D341Med (cell line): ENCODE results near the gene FOLR3.
"Not testable (repeated sequence)": the region's sequence is repeated elsewhere in the genome, so short reads cannot be mapped to it uniquely, and the experiment has no call there.

ENCODE experiments used
- DNase-seq: peaks from one replicate; pipeline ENCODE4 v3.0.0; 2012; ENCODE audit warnings: low spot score

The FOLR3 gene

DNA sequence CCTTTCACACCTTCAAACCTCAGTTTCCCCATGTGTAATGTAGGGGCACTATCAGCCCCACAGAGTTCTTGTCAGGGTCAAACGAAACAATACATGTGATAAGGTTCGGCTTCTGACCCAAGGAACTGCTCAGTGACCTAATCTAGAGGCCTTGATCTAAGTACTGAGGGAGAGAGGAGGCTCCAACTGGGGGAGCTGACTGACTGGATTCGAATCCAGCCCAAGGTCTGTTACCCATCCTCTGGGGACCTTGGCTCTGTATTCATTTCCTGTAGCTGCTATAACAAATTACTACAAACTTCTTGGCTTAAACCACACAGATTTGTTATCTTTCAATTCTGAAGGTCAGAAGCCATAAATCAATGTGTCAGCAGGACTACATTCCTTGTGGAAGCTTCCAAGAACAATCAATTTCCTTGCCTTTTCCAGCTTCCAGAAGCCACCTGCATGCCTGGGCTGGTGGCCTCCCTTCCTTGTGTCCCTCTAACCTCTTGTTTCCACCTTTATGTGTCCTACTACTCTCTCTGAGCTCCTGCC is 12.3 kb upstream of the FOLR3 start:
- no peak for DNase-seq

DNA sequence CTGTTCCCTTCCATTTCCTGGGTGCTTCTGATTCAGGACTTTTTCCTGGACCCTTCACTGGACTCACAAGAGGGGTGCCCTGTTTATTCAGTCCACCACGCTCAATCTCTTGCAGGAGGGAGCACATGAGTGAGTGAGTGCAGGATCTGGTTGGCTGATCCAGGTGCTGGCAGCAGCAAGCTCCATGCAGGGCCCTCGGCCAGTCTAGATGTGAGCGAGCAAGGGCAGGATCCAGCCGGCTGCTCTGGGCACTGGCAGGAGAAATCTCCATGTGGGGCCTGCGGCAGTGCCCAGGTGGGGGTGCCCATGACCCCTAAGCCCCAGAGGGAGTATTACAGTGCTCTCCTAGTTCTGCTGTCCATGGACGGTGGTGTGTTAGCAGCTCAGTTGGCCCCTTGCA is 11.5 kb upstream of the FOLR3 start:
- no peak for DNase-seq

DNA sequence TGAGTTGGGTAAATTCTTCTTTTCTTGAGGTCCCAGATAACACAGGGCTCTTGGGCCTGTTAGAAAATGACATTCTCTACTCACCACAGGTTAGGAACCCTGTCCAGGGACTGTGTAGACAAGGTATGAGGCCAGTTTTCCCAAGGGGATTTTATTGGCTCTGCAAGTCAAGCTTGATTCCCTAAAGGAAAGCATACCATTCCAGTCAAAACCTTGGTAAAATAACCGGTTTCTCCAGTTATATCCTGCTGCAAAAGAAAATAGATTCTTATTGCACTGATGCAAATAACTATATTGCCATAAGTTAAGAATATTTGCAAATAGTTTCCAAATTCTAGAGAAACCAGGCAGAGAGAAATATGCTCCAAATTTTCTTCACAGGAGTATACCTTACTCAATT is 9.6 kb upstream of the FOLR3 start:
- DNase-seq = no peak

DNA sequence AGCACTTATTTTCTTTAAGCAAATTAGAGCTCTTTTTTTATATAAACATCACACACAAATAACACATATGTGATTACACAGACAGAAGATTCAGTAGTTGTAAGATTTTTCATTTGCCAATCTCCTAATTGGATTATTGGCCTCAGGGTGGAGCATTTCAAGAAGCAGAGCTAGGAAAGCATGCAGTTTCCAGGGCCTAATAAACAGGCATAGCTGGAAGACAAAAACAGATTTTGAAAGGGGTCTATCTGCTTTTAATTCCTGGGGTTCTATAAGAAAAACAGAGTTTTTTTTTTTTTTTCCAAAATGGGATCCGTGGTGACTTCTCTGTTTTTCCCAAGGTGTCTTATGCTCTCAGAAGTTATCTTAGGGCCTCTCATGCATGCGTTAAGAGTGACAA is 7.6 kb upstream of the FOLR3 start:
- no peak for DNase-seq

DNA sequence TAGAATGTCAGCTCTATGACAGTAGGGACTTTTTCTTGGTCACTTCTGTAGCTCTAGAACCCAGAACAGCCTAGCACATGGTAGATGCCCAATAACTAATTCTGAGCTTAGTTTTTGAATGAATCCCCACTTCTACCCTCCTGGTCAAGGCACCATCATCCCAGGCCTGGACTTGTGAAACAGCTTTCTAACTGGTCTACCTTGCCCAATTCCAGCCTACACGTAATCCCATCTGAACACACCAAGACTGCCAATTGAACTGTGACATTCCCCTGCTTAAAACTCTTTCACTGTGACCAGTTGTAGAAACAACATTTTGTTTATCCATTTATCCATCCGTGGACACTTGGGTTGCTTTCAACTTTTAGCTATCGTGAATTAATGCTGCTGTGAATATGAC is 6.1 kb upstream of the FOLR3 start:
- DNase-seq = no peak

DNA sequence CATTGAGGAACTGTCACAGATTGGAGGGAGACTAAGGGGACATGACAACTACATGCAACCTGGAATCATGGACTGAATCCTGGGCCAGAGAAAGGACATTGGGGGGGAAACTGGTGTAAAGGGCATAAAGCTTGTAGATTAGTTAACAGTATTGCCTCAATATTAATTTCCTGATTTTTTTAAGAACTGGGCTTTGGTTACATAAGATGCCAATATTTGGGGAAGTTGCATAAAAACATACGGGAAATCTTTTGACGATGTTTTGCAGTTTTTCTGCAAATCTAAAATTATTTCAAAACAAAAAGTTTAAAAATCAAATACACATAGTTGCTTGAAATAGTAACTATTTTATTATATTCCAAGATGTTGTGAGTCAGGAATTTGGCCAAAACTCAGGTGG is 2.9 kb upstream of the FOLR3 start:
- no peak for DNase-seq

DNA sequence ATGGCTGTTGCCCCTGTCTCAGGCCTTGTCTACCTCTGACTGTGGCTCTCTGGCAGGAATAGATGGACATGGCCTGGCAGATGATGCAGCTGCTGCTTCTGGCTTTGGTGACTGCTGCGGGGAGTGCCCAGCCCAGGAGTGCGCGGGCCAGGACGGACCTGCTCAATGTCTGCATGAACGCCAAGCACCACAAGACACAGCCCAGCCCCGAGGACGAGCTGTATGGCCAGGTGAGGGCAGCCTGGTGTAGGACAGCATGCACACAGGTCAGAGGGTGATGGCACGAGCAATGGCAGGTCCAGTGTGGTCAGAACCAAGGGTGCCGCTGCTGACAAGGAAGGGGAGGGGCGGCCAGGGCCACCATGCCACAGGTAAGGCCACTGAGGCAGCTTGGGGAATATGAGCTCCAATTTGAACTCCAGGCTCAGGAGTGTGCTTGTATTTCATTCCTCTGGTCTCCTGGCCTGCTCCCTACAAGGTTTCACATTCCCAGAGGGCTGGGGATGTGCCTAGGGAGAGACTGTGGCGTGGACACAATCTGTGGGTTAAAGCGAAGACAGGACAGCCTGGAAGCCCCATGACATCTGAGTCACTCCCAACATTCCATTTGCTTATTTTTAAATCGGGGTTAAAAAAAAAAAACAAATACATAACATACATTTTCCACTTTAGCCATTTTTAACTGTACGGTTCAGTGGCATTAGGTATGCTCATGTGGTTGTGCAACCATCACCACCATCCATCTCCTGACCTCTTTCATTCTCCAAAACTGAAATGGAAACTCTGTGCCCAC is 562 bp downstream of the FOLR3 start:
- no peak for DNase-seq

DNA sequence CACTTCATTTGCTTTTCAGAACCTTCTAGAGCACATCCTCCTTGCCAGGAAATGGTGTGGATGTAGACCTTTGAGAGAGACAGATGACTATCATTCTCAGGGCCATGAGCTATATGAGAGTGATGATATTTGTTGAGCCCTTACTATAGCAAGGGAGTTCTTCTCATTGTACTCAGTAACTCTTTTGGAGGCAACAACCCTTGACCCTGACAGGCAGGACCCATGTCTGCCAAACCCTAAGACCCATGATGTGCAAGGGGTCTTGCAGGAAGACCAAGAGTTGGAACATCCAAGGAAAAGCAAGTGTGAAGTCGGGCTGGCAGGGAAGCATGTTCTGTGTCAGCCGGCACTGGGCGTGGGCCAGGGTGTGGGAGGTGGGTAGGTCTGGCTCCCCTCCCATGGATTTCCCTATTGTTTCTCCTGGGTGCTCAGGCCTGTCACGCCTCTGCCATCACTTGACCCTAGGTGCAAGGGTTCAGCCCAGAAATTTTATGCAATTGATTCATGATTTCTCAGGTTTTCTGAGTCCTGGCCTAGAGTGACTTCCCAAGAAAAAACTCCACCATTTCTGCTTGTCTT is 1.2 kb downstream of the FOLR3 start:
- no peak for DNase-seq

DNA sequence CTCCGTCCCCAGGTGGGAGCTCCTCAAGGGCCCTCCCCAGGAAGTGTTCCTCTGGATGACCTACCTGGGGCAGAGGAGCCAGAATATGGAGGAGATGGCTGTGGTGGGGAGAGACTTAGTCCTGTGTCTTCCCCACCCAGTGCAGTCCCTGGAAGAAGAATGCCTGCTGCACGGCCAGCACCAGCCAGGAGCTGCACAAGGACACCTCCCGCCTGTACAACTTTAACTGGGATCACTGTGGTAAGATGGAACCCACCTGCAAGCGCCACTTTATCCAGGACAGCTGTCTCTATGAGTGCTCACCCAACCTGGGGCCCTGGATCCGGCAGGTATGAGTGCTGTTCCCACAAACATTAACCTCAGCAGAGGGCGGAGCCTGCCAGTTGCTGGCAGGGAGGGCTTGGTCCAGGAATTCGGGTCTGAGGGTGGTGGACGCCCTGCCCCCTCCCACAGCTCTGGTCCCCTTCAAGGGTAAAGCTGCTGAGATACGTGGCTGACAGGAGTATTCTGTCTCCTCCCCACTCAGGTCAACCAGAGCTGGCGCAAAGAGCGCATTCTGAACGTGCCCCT is 3.4 kb downstream of the FOLR3 start:
- no peak for DNase-seq

DNA sequence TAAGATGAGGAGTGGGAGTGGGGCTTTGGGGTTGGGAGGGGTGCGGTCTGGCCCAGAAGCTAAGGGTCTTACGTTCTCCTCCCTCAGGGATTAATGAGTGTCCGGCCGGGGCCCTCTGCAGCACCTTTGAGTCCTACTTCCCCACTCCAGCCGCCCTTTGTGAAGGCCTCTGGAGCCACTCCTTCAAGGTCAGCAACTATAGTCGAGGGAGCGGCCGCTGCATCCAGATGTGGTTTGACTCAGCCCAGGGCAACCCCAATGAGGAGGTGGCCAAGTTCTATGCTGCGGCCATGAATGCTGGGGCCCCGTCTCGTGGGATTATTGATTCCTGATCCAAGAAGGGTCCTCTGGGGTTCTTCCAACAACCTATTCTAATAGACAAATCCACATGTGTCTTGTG is 4.0 kb downstream of the FOLR3 start:
- DNase-seq = no peak

DNA sequence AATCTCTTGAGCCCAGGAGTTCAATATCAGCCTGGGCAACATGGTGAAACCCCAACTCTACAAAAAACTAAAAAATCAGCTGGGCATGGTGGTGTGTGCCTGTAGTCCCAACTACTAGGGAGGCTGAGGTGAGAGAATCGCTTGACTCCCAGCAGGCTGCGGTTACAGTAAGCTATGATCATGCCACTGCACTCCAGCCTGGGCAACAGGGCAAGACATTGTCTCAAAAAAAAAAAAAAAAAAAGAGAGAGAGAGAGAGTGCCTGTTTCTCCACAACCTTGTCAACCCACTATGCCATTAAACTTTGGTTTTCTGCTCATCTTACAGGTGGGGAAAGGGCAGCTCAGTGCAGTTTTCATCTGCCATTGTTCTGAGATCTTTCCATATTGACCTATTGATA is 5.1 kb downstream of the FOLR3 start:
- no peak for DNase-seq

DNA sequence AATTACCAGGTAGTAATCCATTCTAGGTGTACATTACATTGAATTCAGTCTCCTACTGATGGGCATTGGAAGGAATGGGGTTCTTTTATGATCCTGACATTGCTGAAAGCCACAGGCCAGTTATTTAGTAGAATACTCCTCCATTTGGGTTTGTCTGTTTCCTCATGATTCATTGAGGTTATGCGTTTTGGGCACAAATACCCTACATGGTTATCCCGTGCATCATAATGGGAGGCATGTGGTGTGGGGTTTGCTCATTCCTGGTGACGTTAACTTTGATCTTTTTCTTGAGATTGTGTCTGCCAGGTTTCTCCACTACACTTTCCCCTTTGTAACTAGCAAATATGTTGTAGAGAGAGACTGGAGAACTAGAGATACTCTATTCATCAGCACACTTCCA is 5.5 kb downstream of the FOLR3 start:
- no peak for DNase-seq

DNA sequence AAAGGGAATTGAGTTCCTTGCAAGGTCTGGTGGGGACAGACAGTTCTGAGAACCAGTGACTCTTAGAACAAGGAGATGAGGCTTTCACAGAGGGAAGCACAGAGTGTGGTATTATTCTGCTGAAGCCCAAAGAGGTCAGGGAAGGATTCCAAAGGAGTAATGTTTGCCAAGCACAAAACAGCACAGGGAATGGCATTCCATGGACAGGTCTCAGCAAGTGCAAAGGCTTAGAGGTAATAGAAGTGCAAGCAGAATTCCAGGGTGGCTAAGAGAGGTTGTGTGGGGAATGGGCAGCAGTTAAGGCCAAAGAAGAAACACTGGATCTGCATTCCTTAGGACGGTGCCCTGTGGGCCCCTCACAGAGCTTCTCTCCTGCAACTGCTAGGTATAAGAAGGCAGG is 6.6 kb downstream of the FOLR3 start:
- DNase-seq = not testable (repeated sequence)

DNA sequence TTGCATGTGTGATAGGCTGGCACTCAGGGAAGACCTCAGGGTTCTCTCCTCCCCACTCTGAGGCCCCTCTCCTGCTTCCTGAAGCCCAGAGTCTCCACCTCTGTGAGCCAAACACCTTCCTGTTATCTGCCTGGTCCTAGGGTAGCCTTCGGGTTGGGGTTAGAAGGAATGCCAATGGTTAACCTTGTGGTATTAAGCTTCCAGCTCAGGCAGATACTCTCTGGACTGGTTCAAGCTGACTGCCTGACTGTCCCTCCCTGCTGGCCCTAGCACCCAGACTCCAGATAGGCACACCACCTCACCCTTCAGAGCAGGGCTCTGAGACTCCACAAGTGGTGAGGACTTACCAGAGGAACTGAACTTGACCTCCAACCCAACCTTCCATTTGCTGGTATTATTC is 7.0 kb downstream of the FOLR3 start:
- not testable (repeated sequence) for DNase-seq

DNA sequence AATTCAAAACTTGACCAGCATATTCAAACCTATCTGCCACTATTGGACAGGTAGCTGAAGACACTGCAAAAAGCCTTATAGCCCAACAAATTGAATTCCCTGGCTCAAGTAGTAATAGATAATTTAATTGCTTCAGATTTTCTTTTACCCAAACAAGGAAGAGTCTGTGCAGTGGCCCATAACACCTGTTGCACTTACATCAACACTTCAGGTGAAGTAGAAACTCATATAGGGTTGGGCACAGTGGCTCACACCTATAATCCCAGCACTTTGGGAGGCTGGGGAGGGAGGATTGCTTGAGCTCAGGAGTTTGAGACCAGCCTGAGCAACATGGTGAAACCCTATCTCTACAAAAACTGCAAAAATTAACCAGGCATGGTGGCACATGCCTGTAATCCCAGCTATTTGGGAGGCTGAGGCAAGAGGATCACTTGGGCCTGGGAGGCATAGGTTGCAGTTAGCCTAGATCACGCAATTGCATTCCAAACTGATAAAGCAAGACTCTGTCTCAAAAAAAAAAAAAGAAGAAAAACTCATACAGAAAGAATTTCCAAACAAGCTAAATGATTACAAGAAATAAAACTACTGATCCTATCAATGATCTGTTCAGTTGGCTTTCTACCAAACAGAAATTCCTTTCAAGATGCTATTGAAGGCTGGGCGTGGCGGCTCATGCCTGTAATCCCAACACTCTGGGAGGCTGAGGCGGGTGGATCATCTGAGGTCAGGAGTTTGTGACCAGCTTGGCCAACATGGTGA is 9.5 kb downstream of the FOLR3 start:
- DNase-seq = no peak

DNA sequence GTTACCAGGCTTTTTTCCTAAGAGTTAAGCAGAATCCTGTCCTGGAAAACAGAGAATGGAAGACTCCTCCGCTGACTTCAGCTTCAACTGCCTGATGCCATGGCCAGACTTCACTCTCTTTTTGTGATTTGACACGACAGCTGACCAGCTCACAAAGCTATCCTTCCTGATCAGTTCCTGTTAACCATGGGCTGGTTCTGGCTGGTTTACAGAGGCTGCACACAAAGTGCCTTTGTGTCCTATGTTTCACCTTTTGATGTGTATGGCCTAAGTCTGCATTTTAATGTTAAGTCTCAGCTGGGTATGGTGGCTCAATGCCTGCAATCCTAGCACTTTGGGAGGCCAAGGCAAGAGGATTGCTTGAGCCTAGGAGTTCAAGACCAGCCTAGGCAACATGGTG is 11.1 kb downstream of the FOLR3 start:
- DNase-seq = no peak

DNA sequence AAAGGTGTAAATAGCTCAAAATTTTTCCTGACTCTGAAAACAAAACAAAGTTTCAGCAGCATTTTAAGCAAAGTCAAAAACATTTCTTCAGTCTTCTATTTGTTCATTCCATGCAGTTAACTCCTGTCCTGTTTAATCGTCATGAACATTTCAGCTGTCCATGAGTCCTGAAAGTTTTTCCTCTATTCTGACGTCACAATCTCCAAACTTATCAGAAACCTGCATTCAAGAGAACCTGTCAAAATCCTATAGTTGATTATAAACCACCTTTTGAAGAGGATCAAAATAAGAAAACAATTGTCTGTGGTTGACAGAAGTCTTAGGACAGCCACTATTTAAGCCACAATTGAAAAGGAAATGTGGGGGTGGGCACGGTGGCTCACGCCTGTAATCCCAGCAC is 15.4 kb downstream of the FOLR3 start:
- no peak for DNase-seq

DNA sequence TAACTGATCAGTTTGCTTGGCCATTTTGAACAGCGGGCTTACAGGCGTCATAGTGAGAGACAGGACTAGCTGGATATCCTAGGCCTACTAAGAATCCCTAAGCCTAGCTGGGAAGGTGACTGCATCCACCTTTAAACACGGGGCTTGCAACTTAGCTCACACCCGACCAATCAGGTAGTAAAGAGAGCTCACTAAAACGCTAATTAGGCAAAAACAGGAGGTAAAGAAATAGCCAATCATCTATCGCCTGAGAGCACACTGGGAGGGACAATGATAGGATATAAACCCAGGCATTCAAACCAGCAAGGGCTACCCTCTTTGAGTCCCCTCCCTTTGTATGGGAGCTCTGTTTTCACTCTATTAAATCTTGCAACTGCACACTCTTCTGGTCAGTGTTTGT is 18.3 kb downstream of the FOLR3 start:
- not testable (repeated sequence) for DNase-seq

DNA sequence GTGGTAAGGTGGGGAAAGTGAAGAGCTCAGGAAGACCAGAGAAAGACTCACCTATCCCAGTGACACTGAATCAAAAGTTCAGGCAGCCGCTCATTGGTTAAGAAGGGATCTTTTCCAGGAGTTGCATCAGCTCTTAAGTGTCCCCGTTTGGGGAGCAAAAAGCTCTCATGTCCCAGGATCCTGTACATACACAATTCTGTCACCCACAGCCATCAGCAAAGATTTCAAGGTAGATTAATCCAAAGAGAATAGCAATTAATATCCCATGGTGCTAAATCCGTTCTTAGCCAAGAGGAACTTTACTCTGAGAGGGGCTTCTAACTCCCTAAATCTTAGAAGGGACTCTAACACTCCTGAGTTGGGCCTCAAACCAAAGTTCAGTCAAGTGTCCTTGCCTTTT is 19.3 kb downstream of the FOLR3 start:
- no peak for DNase-seq

DNA sequence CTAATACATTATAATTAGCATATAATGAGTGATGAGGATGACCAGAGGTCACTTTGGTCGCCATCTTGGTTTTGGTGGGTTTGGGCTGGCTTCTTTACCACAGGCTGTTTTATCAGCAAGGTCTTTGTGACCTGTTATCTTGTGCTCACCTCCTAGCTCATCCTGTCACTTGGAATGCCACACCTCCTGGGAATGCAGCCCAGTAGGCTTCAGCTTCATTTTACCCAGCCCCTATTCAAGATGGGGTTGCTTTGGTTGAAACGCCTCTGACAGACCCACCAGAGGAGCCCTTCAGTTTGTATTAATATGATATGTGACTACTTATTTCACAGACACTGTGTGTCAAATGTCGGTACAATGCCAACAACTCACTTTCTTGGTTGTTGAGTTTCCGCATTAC is 20.2 kb downstream of the FOLR3 start:
- DNase-seq = no peak

DNA sequence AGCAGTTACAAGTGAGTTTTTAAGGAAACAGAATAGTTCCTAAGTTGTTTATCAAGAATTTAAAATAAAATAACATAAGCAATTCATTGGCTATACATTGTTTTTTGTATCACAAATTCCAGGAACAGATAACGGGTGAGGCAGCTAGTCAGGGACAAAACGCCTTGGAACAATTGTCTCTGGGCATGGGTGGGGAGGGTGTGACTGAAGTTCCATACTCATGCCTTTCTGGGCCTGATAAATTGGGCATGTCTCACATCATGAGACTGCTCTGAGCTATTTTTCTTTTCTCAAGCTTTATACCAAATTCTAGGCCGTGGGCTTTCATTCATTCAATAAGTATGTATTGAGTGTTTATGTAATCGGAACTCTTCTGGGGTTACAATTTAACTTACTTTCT is 21.6 kb downstream of the FOLR3 start:
- no peak for DNase-seq

DNA sequence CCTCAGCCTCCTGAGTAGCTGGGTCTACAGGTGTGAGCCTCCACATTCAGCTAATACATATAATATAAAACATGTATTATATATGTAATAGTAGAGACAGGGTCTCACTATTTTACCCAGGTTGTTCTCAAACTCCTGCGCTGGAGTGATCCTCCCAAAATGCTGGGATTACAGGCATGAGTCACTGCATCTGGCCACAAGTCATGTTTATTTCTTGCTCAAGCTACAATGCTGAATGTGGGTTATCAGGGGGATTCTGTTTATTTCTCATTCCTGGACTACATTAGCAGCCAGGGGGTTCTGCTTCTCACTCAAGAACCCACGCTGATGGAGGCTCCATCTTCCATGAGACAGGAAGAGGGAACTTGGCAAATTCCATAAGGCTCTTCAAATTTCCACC is 24.8 kb downstream of the FOLR3 start:
- no peak for DNase-seq
